GM10248 (cell line): ENCODE results near the gene ABCC4.

Experiments used
- CTCF ChIA-PET: fragments of 300-600 bp; sonication (Branson Sonifier 250); formaldehyde crosslinking; extraction: SDS; loops from one replicate; lab custom pipeline; 2021; ENCODE audit warnings: antibody characterized with exemption; lab: Yijun Ruan, JAX
- POLR2A ChIA-PET: fragments of 350-650 bp; sonication (Branson Sonifier 250); formaldehyde crosslinking; extraction: SDS; loops from one replicate; lab custom pipeline; 2020; ENCODE audit warnings: antibody characterized with exemption; lab: Yijun Ruan, JAX
- DNase-seq: peaks from one replicate; pipeline ENCODE4 v3.0.0; 2012; ENCODE audit errors: extremely low spot score
- TF ChIP-seq, protein P1 (sequence below): IDR thresholded peaks from 2 replicates; pipeline ENCODE4 v1.5.1; 2012; ENCODE audit warnings: mild to moderate bottlenecking, low read depth; ENCODE audit errors: extremely low read depth, missing control alignments, control extremely low read depth

The ABCC4 gene

GRCh38 chr13:95319551-95320274 lies 18.5 kb upstream of the ABCC4 start:
- ChIA-PET CTCF (interaction anchor here (1.0 to 1.1 kb wide), 2 partner anchors 17 to 128 kb away, joined by 3 read pairs; no protein-coding TSS in a partner anchor), POLR2A (no interaction called here)
- no peak for DNase-seq
- TF ChIP-seq, protein P1, sequence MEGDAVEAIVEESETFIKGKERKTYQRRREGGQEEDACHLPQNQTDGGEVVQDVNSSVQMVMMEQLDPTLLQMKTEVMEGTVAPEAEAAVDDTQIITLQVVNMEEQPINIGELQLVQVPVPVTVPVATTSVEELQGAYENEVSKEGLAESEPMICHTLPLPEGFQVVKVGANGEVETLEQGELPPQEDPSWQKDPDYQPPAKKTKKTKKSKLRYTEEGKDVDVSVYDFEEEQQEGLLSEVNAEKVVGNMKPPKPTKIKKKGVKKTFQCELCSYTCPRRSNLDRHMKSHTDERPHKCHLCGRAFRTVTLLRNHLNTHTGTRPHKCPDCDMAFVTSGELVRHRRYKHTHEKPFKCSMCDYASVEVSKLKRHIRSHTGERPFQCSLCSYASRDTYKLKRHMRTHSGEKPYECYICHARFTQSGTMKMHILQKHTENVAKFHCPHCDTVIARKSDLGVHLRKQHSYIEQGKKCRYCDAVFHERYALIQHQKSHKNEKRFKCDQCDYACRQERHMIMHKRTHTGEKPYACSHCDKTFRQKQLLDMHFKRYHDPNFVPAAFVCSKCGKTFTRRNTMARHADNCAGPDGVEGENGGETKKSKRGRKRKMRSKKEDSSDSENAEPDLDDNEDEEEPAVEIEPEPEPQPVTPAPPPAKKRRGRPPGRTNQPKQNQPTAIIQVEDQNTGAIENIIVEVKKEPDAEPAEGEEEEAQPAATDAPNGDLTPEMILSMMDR, result no peak

DNA sequence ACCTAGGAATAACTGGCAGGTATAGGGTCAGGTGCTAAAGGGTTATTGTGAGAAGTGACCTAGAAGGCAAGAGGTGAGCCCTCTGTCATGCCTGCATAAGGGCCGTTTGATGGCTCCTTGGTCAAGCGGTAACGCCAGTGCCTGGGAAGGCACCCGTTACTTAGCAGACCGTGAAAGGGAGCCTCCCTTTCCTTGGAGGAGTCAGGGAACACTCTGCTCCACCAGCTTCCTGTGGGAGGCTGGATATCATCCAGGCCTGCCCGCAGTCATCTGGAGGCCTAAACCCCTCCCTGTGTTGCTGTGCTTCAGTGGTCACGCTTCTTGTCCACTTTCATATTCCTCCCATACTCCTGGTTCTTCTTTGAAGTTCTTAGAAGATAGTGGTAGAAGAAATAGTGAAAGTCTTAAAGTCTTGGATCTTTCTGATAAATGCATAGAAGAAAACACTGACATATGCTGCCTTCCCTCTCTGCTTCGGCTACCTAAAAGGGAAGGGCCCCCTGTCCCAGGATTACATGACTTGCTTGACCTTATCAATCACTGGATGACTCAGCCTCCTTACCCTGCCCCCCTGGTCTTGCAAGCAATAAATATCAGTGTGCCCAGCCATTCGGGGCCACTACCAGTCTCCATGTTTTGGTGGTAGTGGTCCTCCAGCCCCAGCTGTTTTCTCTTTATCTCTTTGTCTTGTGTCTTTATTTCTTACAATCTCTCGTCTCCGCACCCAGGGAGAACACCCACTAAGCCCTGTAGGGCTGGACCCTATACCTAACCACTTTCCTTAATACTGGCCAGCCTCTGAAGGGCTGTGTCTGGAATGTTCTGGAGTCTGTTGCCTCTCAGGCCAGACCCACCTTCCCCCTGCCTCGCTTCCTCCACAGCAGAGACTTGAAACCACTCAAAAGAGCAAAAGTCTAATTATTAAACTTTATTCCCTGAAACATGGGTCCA lies 16.1 kb upstream of the ABCC4 start:
- ChIA-PET CTCF (interaction anchor here (1.3 kb wide), 1 partner anchor 126 kb away, joined by 5 read pairs; no protein-coding TSS in a partner anchor), POLR2A (no interaction called here)
- TF ChIP-seq, protein P1, result no peak
- DNase-seq, result no peak

- TF ChIP-seq, protein P1, result no peak
- POLR2A ChIA-PET, result no interaction called here
- CTCF ChIA-PET, result interaction anchor here (0.9 to 2.7 kb wide), 4 partner anchors 11 to 124 kb away, joined by 3 to 9 read pairs (median 4); no protein-coding TSS in a partner anchor
- no peak for DNase-seq
Observed at GRCh38 chr13:95315752-95316151, 14.5 kb upstream of the ABCC4 start.

- CTCF ChIA-PET, result interaction anchor here (0.8 kb wide), 1 partner anchor 25 kb away, joined by 3 read pairs; no protein-coding TSS in a partner anchor
- POLR2A ChIA-PET, result no interaction called here
- no peak for DNase-seq
- TF ChIP-seq, protein P1, result no peak
Observed at GRCh38 chr13:95307507-95307906, 6.3 kb upstream of the ABCC4 start.

GRCh38 chr13:95304453-95304852 lies 3.2 kb upstream of the ABCC4 start:
- CTCF ChIA-PET, result interaction anchor here (1.0 to 2.4 kb wide), 3 partner anchors 36 to 112 kb away, joined by 3 to 10 read pairs (median 9); no protein-coding TSS in a partner anchor
- TF ChIP-seq, protein P1, result no peak
- no peak for DNase-seq
- POLR2A ChIA-PET, result interaction anchor here (0.7 kb wide), 1 partner anchor 1880 kb away, joined by 3 read pairs; no protein-coding TSS in a partner anchor

- TF ChIP-seq, protein P1, result no peak
- ChIA-PET POLR2A (interaction anchor here (0.7 kb wide), 1 partner anchor 42 kb away, joined by 3 read pairs; no protein-coding TSS in a partner anchor), CTCF (interaction anchor here (0.9 to 5.2 kb wide), 15 partner anchors 9 to 121 kb away, joined by 3 to 23 read pairs (median 4); no protein-coding TSS in a partner anchor)
- no peak for DNase-seq
Observed at GRCh38 chr13:95301968-95302393, 730 bp upstream of the ABCC4 start.
